Muscle of leg (tissue), 16 donors: Measurements from ENCODE around the gene TP53BP2. TPM values are rescaled to one million over a fixed set of nuclear protein-coding genes. Genes with fewer than 3 reads are reported as not detected.
"Not testable (repeated sequence)": the region's sequence is repeated elsewhere in the genome, so short reads cannot be mapped to it uniquely, and the experiment has no call there.

Experiments used
- DNase-seq: peaks from one replicate; pipeline ENCODE4 v3.0.0; 2013
- H3K27ac ChIP-seq: one replicate; pipeline ENCODE4 v1.5.1; 2013; ENCODE audit warnings: mild to moderate bottlenecking, low read length, control low read depth
- H3K27me3 ChIP-seq: one replicate; pipeline ENCODE4 v1.6.1; 2013; ENCODE audit warnings: low read length; ENCODE audit not compliant: control insufficient read depth, insufficient read depth
- H3K36me3 ChIP-seq: one replicate; pipeline ENCODE4 v1.6.1; 2013; ENCODE audit warnings: low read length; ENCODE audit not compliant: control insufficient read depth, insufficient read depth
- H3K4me1 ChIP-seq: one replicate; pipeline ENCODE4 v1.6.1; 2013; ENCODE audit warnings: low read length; ENCODE audit not compliant: control insufficient read depth, insufficient read depth
- H3K4me3 ChIP-seq: one replicate; pipeline ENCODE4 v1.5.1; 2013; ENCODE audit warnings: low read length, control low read depth
- H3K9me3 ChIP-seq: replicated peaks from 2 replicates; pipeline ENCODE4 v1.6.1; 2013; ENCODE audit warnings: low read depth, low read length; ENCODE audit not compliant: control insufficient read depth
- WGBS: methylation state at CpG from one replicate; pipeline ENCODE4 v1.1.5; 2013; ENCODE audit warnings: missing lambda C conversion rate; ENCODE audit not compliant: insufficient coverage; 5-methylcytosine and 5-hydroxymethylcytosine counted together
- long read RNA-seq, 11 donors: transcript quantifications; one replicate each; lab custom pipeline, GENCODE V29; 2026
- polyA plus RNA-seq, 8 donors: library from polyadenylated mRNA; unstranded; fragments of 120-200 nt; gene quantifications; one replicate each; pipeline versions ENCODE4 v1.2.1 to v1.2.3, GENCODE V29; 2013; ENCODE audit warnings: inconsistent platforms in 1 of 8, low replicate concordance in 1 of 8; ENCODE audit not compliant: insufficient read length in 8 of 8, insufficient read depth in 1 of 8
- total RNA-seq: library from RNA; stranded (reverse); fragments of 120-200 nt; gene quantifications from one replicate; pipeline ENCODE4 v1.2.4, GENCODE V29; 2013

The TP53BP2 gene, protein sequence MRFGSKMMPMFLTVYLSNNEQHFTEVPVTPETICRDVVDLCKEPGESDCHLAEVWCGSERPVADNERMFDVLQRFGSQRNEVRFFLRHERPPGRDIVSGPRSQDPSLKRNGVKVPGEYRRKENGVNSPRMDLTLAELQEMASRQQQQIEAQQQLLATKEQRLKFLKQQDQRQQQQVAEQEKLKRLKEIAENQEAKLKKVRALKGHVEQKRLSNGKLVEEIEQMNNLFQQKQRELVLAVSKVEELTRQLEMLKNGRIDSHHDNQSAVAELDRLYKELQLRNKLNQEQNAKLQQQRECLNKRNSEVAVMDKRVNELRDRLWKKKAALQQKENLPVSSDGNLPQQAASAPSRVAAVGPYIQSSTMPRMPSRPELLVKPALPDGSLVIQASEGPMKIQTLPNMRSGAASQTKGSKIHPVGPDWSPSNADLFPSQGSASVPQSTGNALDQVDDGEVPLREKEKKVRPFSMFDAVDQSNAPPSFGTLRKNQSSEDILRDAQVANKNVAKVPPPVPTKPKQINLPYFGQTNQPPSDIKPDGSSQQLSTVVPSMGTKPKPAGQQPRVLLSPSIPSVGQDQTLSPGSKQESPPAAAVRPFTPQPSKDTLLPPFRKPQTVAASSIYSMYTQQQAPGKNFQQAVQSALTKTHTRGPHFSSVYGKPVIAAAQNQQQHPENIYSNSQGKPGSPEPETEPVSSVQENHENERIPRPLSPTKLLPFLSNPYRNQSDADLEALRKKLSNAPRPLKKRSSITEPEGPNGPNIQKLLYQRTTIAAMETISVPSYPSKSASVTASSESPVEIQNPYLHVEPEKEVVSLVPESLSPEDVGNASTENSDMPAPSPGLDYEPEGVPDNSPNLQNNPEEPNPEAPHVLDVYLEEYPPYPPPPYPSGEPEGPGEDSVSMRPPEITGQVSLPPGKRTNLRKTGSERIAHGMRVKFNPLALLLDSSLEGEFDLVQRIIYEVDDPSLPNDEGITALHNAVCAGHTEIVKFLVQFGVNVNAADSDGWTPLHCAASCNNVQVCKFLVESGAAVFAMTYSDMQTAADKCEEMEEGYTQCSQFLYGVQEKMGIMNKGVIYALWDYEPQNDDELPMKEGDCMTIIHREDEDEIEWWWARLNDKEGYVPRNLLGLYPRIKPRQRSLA
- 25.5 TPM for total RNA-seq
- 10 to 100 TPM; 25.5 to 41.1 (median 34.6) TPM for polyA plus RNA-seq
- long read RNA-seq, donor 1, partial matches to known transcripts: 0 of 1 reads
- long read RNA-seq, donor 1, other reads (novel, unspliced or antisense): 0 of 1 reads
- long read RNA-seq, donor 2: 0 reads
- long read RNA-seq, donor 3, full-length matches to known transcripts: 1 of 34 reads
- long read RNA-seq, donor 3, partial matches to known transcripts: 33 of 34 reads
- long read RNA-seq, donor 3, other reads (novel, unspliced or antisense): 0 of 34 reads
- long read RNA-seq, donor 4, partial matches to known transcripts: 12 of 12 reads
- long read RNA-seq, donor 4, other reads (novel, unspliced or antisense): 0 of 12 reads
- long read RNA-seq, donor 5, full-length matches to known transcripts: 3 of 67 reads
- long read RNA-seq, donor 5, partial matches to known transcripts: 64 of 67 reads
- long read RNA-seq, donor 5, other reads (novel, unspliced or antisense): 0 of 67 reads
- long read RNA-seq, donor 6, full-length matches to known transcripts: 1 of 7 reads
- long read RNA-seq, donor 6, partial matches to known transcripts: 6 of 7 reads
- long read RNA-seq, donor 6, other reads (novel, unspliced or antisense): 0 of 7 reads
- long read RNA-seq, donor 7, partial matches to known transcripts: 24 of 24 reads
- long read RNA-seq, donor 7, other reads (novel, unspliced or antisense): 0 of 24 reads
- long read RNA-seq, donor 8, partial matches to known transcripts: 13 of 13 reads
- long read RNA-seq, donor 8, other reads (novel, unspliced or antisense): 0 of 13 reads
- long read RNA-seq, donor 9, partial matches to known transcripts: 10 of 10 reads
- long read RNA-seq, donor 9, other reads (novel, unspliced or antisense): 0 of 10 reads
- long read RNA-seq, donor 10, partial matches to known transcripts: 21 of 22 reads
- long read RNA-seq, donor 10, other reads (novel, unspliced or antisense): 0 of 22 reads
- long read RNA-seq, donor 11: 0 reads

DNA sequence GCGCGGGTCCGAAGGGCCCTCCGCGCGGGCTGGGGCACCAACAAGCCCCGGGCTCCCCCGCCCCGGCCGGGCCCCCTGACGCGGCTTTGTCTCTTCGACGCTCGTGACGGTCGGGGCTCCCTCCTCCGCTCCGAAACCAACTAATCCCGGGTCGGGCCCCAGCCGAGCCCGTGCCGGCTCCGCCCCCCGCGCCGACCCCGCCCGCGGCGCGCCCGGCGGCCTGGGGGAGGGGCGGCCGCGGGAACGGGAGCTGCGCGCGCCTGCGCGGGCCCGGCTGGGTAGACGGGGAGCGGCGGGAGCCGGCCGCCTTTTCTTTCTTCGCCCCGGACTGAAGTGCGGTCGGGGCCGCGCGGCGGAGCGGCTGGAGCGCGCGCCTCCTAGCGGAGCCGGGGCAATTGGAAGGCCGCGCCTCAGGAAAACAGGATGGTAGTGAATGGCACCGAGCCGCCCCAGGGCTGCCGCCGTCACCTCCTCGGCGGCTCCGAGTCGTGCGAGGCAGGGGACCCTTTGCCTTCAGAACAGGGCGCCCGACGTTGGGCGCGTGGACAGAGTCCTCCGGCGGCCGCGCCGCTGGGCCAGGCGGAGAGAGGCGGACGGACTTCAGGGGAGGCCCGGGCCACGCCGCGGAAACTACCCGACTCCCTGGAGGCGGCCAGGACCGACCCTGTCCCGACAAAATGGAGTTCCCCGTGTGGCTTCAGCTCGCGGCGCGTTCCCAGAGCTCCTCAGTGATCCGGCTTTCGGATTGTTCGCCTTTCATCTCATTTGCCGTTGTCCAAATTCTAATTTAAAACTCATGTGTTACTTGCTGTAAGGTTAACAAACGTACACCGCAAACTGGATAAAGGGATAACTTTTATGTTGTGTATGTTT, at the start of gene TP53BP2:
Gene TP53BP2, minus strand, starts transcription at position 138 of the 873 bp plus-strand sequence. CDS start 267 bp downstream, outside the sequence.
- H3K27me3 ChIP-seq: no peaks in the 10 kb centered on the region
- H3K4me3 ChIP-seq: peak within 1 kb of the TSS; percentile 78
- H3K4me1 ChIP-seq: peaks cover 9% of the 10 kb centered on the region
- H3K36me3 ChIP-seq: no peaks in the 10 kb centered on the region
- H3K9me3 ChIP-seq: no peaks in the 10 kb centered on the region
- peak within 1 kb of the TSS; percentile 98 for H3K27ac ChIP-seq
- peak; percentile 96 for DNase-seq
- under 1% methylated on average over 100 of the region's 107 CpGs for WGBS

DNA sequence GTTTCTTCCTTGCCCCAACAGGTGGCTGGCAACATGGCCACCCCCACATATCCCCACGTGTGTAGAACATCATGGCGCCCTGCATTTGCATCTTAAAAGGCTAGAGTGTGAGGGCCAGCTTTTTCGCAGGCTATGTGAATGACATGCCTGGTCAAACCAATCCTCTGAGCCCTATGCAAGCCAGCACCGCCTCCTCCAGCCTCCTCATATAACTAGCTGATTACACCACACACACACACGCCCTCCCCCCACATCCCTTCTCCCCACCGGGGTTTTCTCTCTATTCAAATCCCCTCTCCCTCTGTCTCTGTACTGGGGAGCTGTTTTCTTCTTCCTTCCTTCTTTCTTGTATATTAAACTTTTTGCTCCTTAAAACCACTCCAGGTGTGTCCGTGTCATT, 44.7 kb upstream of the TP53BP2 start:
- H3K36me3 ChIP-seq, DNase-seq, H3K4me1 ChIP-seq, H3K9me3 ChIP-seq, H3K27me3 ChIP-seq, H3K4me3 ChIP-seq, H3K27ac ChIP-seq: not testable (repeated sequence)
- WGBS: no CpG with 5 or more reads among the region's 7 CpGs

DNA sequence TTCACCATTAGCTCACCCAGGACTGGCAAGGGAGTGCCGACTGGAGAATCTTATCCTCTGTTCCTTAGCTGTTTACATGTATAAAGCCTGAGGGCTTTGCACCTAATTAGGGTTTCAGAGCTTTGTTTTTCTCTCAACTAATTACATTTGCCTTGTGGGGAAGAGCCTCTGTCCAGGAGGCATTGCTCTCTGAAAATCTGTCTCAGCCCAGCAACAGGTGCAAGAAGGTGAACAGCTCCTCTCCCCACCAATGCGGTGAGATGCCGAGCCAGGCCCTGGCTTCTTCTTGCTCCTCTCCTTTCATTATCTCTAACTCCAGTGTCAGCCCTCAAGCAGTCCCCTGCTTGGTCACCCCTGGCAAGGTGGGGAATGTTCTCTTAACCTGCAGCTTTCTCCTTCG, 43.6 kb upstream of the TP53BP2 start:
- not testable (repeated sequence) for DNase-seq, H3K27ac ChIP-seq, H3K9me3 ChIP-seq, H3K4me1 ChIP-seq, H3K4me3 ChIP-seq, H3K27me3 ChIP-seq, H3K36me3 ChIP-seq
- WGBS: no CpG with 5 or more reads among the region's 4 CpGs

- H3K36me3 ChIP-seq: no peaks in the 10 kb centered on the region
- 24% methylated on average over 11 of the region's 12 CpGs for WGBS
- no peak overlapping the region for H3K4me3 ChIP-seq
- H3K27me3 ChIP-seq: no peaks in the 10 kb centered on the region
- DNase-seq: peak; percentile 53
- H3K4me1 ChIP-seq: peaks cover 5% of the 10 kb centered on the region
- H3K27ac ChIP-seq: peak overlapping the region; percentile 42
- H3K9me3 ChIP-seq: no peaks in the 10 kb centered on the region
These were observed 42.1 kb upstream of the TP53BP2 start for GRCh38 chr1:223887747-223888418.

DNA sequence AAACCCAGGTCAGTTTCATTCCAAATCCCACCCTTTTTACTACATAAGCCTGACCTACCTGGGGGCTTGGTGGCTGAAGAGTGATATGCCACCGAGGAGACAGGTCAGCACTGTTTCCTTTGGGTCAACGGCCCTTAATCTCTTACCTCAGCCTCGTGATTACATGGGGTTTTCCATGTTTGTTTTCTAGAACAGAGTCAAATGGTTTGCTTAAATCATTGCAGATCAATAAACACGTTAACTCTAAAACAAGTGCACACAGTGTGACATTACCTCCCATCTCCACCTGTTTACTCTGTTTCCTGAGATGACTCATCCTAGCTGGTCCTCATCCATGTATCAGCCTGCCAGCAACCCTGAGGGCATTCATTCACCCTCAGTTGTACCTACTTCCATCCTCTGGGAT, 40.8 kb upstream of the TP53BP2 start:
- no peaks in the 10 kb centered on the region for H3K27me3 ChIP-seq
- H3K4me1 ChIP-seq: peaks cover 5% of the 10 kb centered on the region
- DNase-seq: no peak
- no peaks in the 10 kb centered on the region for H3K36me3 ChIP-seq
- 64% methylated on average over 2 of the region's 4 CpGs for WGBS
- H3K27ac ChIP-seq: no peak overlapping the region
- no peaks in the 10 kb centered on the region for H3K9me3 ChIP-seq
- no peak overlapping the region for H3K4me3 ChIP-seq

GRCh38 chr1:223885614-223886013, 39.9 kb upstream of the TP53BP2 start:
- H3K36me3 ChIP-seq: no peaks in the 10 kb centered on the region

DNA sequence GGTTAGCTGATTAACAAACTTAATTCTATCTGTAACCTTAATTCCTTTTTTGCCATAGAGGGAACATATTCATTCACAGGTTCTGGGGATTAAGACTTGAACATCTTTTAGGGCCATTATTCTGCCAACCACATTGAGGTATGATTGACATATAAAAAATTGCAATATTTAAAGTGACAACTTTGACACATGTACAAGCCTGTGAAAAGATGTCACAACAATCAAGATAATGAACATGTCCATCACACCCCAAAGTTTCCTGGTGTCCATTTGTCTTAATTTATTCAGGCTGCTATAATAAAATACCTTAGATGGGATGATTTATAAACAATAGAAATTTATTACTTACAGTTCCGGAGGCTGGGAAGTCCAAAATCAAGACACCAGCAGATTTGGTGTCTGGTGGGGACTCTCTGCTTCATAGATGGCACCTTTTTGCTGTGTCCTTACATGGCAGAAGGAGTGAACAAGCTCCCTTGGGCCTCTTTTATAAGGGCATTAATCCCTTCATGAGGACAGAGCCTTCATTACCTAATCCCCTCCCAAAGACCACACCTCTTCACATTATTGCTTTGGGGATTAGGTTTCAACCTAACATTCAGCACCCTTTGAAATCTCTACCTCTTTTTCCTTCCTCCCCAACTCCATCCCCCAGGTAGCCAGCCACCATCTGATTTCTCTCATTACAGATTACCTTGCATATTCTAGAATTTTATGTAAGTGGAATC, 33.0 kb upstream of the TP53BP2 start:
- Histone ChIP-seq H3K9me3 (no peaks in the 10 kb centered on the region), H3K27me3 (no peaks in the 10 kb centered on the region), H3K27ac (no peak overlapping the region), H3K4me3 (no peak overlapping the region), H3K4me1 (no peaks in the 10 kb centered on the region), H3K36me3 (no peaks in the 10 kb centered on the region)
- no CpG with 5 or more reads among the region's 1 CpG for whole genome bisulfite sequencing
- DNase-seq: no peak

More at GRCh38 chr1:223885614-223886013, 39.9 kb upstream of the TP53BP2 start:
- 83% methylated on average over 1 of the region's 3 CpGs for WGBS
- no peak overlapping the region for H3K4me3 ChIP-seq
- no peak for DNase-seq
- no peaks in the 10 kb centered on the region for H3K27me3 ChIP-seq
- no peak overlapping the region for H3K27ac ChIP-seq
- no peaks in the 10 kb centered on the region for H3K9me3 ChIP-seq
- peaks cover 5% of the 10 kb centered on the region for H3K4me1 ChIP-seq
